A549 (cell line): ENCODE measurements around the gene B4GALT2.

Experiments used
- CHD2 ChIP-seq: fragments of 150-350 bp; IDR thresholded peaks from 2 replicates; pipeline ENCODE4 v1.6.1; 2014; ENCODE audit warnings: low read length; ENCODE audit not compliant: partially characterized antibody
- CHD4 ChIP-seq: fragments of 200-600 bp; sonication (generic); IDR thresholded peaks from 2 replicates; pipeline ENCODE4 v1.6.1; 2016; ENCODE audit warnings: antibody characterized with exemption, mild to moderate bottlenecking, borderline replicate concordance
- CTCF ChIP-seq: fragments of >200 bp; sonication (Bioruptor Twin); formaldehyde crosslinking; IDR thresholded peaks from 3 replicates; pipeline ENCODE4 v1.5.1; 2016
- ZFP36 ChIP-seq: fragments of 450-650 bp; IDR thresholded peaks from 2 replicates; pipeline ENCODE4 v1.6.1; 2014; ENCODE audit warnings: borderline replicate concordance; ENCODE audit not compliant: partially characterized antibody

- TF ChIP-seq CTCF (no peak), CHD4 (no peak), ZFP36 (no peak), CHD2 (no peak)
Measured at GRCh38 chr1:44012404-44012803, 33.4 kb downstream of the B4GALT2 start.
